C4-2B (cell line): ENCODE measurements around the gene CC2D1A.

Experiments
- CTCF ChIP-seq: fragments of 450-650 bp; conservative IDR thresholded peaks from 2 replicates; pipeline ENCODE4 v1.5.1; 2017; ENCODE audit warnings: mild to moderate bottlenecking
- ZFX ChIP-seq: fragments of 450-650 bp; IDR thresholded peaks from 2 replicates; pipeline ENCODE4 v1.6.1; 2017

- TF ChIP-seq CTCF (no peak), ZFX (no peak)
These were observed 11.9 kb downstream of the CC2D1A start for GRCh38 chr19:13917888-13918406.
